ENCODE measurements around the gene ATF7IP.
A peak's percentile ranks its signal among the peaks of the same experiment; 100 is the strongest.
"Not testable (repeated sequence)": the region's sequence is repeated elsewhere in the genome, so short reads cannot be mapped to it uniquely, and the experiment has no call there.

The ATF7IP gene, protein sequence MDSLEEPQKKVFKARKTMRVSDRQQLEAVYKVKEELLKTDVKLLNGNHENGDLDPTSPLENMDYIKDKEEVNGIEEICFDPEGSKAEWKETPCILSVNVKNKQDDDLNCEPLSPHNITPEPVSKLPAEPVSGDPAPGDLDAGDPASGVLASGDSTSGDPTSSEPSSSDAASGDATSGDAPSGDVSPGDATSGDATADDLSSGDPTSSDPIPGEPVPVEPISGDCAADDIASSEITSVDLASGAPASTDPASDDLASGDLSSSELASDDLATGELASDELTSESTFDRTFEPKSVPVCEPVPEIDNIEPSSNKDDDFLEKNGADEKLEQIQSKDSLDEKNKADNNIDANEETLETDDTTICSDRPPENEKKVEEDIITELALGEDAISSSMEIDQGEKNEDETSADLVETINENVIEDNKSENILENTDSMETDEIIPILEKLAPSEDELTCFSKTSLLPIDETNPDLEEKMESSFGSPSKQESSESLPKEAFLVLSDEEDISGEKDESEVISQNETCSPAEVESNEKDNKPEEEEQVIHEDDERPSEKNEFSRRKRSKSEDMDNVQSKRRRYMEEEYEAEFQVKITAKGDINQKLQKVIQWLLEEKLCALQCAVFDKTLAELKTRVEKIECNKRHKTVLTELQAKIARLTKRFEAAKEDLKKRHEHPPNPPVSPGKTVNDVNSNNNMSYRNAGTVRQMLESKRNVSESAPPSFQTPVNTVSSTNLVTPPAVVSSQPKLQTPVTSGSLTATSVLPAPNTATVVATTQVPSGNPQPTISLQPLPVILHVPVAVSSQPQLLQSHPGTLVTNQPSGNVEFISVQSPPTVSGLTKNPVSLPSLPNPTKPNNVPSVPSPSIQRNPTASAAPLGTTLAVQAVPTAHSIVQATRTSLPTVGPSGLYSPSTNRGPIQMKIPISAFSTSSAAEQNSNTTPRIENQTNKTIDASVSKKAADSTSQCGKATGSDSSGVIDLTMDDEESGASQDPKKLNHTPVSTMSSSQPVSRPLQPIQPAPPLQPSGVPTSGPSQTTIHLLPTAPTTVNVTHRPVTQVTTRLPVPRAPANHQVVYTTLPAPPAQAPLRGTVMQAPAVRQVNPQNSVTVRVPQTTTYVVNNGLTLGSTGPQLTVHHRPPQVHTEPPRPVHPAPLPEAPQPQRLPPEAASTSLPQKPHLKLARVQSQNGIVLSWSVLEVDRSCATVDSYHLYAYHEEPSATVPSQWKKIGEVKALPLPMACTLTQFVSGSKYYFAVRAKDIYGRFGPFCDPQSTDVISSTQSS
- 241 to 320 (median 267) reads per million in 3 donors for total RNA-seq

DNA sequence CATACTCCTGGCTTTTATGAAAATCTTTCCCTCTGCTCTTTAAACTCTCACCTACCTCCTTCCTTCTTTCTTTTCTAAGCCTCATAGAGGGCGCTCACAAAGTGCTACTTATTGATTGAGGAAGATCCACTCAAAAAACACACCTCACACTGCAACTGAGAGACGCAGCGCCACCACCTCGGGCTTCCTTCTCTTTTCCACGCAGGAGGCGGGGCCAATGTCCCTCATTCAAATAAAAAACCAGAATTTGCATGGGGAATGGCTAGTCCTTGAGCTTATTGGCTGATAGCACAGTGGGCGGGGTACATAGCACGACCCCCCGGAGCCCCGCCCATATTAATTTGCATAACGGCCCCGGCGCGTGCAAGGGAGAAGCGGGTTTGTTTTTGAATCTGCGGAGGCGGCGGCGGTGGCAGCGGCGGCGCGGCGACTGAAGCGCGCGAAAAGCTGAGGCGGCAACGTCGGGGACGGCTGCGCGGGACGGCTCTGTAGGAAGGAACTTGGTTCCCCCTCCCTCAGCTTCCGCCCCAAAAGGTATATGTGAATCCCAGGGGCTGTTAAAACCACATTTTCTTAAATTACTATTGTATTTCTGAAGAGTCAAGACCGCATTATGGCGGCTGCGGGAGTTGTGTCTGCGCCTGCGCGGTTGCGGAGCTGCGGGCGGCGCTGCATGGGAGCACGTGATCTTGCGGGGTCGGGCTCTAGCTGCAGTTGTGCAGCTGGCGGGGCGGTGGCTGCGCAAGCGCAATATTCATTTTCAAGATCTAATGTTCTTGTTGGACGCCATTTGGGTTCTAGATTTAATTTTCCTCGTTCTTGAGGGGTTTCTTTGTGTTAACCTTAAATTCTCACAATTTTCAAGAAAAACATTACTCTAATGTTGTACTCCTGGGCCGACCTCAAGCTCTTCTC, at the start of gene ATF7IP:
ATF7IP (plus strand) TSS at position 389 of the 915 bp plus-strand sequence. CDS start 58,234 bp downstream, outside the sequence.
- Histone ChIP-seq H3K4me3 (ENCODE audit: insufficient read depth, low read depth, low read length, poor library complexity, severe bottlenecking) (peak within 1 kb of the TSS; percentile 62), H3K4me1 (ENCODE audit: control insufficient read depth, insufficient read depth, low read length, poor library complexity, severe bottlenecking) (peaks cover 8% of the 10 kb centered on the region), H3K27ac (ENCODE audit: insufficient read depth, low read length, poor library complexity, severe bottlenecking) (peak within 1 kb of the TSS; percentile 93), H3K9me3 (ENCODE audit: control insufficient read depth, low read length) (no peaks in the 10 kb centered on the region), H3K27me3 (replicated peaks; ENCODE audit: control insufficient read depth, insufficient read depth, low read length, poor library complexity, severe bottlenecking) (no peaks in the 10 kb centered on the region), H3K36me3 (ENCODE audit: control insufficient read depth, insufficient read depth, low read length) (no peaks in the 10 kb centered on the region)
- peak; percentile 92 to 94 (median 94) for DNase-seq

DNA sequence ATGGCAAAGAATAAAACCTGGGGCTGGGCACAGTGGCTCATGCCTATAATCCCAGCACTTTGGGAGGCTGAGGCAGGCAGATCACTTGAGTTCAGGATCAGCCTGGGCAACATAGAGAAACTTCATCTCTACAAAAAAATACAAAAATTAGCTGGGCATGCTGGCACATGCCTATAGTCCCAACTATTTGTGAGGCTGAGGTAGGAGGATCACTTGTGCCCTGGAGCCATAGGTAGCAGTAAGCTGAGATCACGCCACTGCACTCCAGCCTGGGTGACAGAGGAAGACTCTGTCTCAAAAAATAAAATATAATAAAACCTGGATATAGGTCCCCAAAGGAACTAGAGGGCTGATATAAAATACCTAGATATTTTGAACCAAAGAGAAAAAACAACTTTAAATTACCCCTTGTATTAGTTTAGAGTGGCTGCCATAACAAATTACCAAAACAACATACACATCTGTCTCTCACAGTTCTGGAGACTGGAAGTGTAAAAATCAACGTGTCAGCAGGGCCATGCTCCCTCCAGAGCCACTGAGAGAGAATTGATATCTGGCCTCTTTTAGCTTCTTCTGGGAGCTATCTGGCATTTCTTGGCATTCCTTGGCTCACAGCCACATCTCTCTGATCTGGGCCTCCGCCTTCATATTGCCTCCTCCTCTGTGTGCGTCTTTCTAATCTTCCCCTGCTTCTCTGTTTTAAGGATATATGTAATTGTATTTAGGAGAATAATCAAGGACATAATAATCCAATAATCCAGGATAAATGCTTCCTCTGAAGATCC, 47.9 kb upstream of the ATF7IP start:
- H3K4me1 ChIP-seq (ENCODE audit: control insufficient read depth, insufficient read depth, low read length, poor library complexity, severe bottlenecking): no peaks in the 10 kb centered on the region
- no peaks in the 10 kb centered on the region for H3K36me3 ChIP-seq (ENCODE audit: control insufficient read depth, insufficient read depth, low read length)
- H3K4me3 ChIP-seq (ENCODE audit: insufficient read depth, low read depth, low read length, poor library complexity, severe bottlenecking): no peak overlapping the region
- no peak for DNase-seq
- no peaks in the 10 kb centered on the region for H3K27me3 ChIP-seq (replicated peaks; ENCODE audit: control insufficient read depth, insufficient read depth, low read length, poor library complexity, severe bottlenecking)
- no peak overlapping the region for H3K27ac ChIP-seq (ENCODE audit: insufficient read depth, low read length, poor library complexity, severe bottlenecking)
- no peaks in the 10 kb centered on the region for H3K9me3 ChIP-seq (ENCODE audit: control insufficient read depth, low read length)

DNA sequence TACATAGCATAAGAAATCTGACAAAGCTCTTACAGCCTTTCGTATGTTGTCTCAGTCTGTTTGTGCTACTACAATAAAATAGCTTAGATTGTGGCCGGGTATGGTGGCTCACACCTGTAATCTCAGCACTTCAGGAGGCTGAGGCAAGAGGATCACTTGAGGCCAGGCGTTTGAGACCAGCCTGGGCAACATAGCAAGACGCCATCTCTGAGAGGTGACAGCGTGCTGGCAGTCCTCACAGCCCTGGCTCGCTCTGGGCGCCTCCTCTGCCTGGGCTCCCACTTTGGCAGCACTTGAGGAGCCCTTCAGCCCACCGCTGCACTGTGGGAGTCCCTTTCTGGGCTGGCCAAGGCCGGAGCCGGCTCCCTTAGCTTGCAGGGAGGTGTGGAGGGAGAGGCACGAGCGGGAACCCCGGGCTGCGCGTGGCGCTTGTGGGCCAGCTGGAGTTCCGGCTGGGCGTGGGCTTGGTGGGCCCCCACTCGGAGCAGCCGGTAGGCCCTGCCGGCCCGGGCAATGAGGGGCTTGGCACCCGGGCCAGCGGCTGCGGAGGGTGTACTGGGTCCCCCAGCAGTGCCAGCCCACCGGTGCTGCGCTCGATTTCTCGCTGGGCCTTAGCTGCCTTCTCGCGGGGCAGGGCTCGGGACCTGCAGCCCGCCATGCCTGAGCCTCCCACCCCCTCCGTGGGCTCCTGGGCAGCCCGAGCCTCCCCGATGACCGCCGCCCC, 45.6 kb upstream of the ATF7IP start:
- not testable (repeated sequence) for DNase-seq; H3K27ac ChIP-seq (ENCODE audit: insufficient read depth, low read length, poor library complexity, severe bottlenecking); H3K9me3 ChIP-seq (ENCODE audit: control insufficient read depth, low read length); H3K36me3 ChIP-seq (ENCODE audit: control insufficient read depth, insufficient read depth, low read length); H3K27me3 ChIP-seq (replicated peaks; ENCODE audit: control insufficient read depth, insufficient read depth, low read length, poor library complexity, severe bottlenecking); H3K4me3 ChIP-seq (ENCODE audit: insufficient read depth, low read depth, low read length, poor library complexity, severe bottlenecking); H3K4me1 ChIP-seq (ENCODE audit: control insufficient read depth, insufficient read depth, low read length, poor library complexity, severe bottlenecking)

DNA sequence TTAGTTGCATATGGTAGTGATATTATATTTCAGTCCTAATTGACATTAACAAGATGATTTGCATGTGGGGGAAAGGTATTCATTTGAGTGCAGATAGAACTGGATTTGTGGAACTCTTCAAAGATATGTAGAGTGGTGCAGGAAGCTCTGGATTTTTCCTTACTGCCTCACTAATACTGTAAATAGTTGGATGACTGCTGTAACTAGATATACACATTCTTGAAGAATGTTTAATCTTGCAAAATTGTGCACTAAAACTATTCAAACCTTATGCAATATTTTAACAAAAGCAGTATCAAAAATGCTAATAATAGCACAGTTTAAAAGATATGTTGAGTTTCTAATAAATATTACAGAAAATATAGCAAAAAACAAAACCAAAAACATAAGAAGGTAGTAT, 43.1 kb upstream of the ATF7IP start:
- Histone ChIP-seq H3K4me3 (ENCODE audit: insufficient read depth, low read depth, low read length, poor library complexity, severe bottlenecking) (no peak overlapping the region), H3K36me3 (ENCODE audit: control insufficient read depth, insufficient read depth, low read length) (no peaks in the 10 kb centered on the region), H3K27me3 (replicated peaks; ENCODE audit: control insufficient read depth, insufficient read depth, low read length, poor library complexity, severe bottlenecking) (no peaks in the 10 kb centered on the region), H3K9me3 (ENCODE audit: control insufficient read depth, low read length) (no peaks in the 10 kb centered on the region), H3K4me1 (ENCODE audit: control insufficient read depth, insufficient read depth, low read length, poor library complexity, severe bottlenecking) (no peaks in the 10 kb centered on the region), H3K27ac (ENCODE audit: insufficient read depth, low read length, poor library complexity, severe bottlenecking) (no peak overlapping the region)
- no peak for DNase-seq

DNA sequence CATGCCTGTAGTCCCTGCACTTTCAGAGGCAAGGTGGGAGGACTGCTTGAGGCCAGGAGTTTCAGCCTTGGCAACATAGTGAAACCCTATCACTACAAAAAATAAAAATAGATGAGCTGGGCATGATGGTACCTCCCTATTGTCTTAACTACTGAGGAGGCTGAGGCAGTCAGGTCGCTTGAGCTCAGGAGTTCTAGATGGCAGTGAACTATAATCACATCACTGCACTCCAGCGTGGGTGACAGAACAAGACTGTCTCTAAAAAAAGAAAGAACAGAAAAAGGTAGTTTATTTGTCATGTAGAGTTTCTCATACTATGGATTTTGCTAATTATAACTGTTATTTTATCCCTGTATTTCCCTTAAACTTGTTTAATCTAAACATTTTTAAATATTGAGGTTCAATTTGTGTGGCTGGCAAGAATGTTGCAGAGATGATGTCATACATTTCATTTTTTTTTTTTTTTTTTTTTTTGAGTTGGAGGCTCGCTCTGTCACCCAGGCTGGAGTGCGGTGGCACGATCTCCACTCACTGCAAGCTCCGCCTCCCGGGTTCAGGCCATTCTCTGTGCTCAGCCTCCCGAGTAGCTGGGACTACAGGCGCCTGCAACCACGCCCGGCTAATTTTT, 39.7 kb upstream of the ATF7IP start:
- Histone ChIP-seq H3K36me3 (ENCODE audit: control insufficient read depth, insufficient read depth, low read length) (no peaks in the 10 kb centered on the region), H3K27ac (ENCODE audit: insufficient read depth, low read length, poor library complexity, severe bottlenecking) (no peak overlapping the region), H3K9me3 (ENCODE audit: control insufficient read depth, low read length) (no peaks in the 10 kb centered on the region), H3K4me3 (ENCODE audit: insufficient read depth, low read depth, low read length, poor library complexity, severe bottlenecking) (no peak overlapping the region), H3K4me1 (ENCODE audit: control insufficient read depth, insufficient read depth, low read length, poor library complexity, severe bottlenecking) (no peaks in the 10 kb centered on the region), H3K27me3 (replicated peaks; ENCODE audit: control insufficient read depth, insufficient read depth, low read length, poor library complexity, severe bottlenecking) (no peaks in the 10 kb centered on the region)
- no peak for DNase-seq

DNA sequence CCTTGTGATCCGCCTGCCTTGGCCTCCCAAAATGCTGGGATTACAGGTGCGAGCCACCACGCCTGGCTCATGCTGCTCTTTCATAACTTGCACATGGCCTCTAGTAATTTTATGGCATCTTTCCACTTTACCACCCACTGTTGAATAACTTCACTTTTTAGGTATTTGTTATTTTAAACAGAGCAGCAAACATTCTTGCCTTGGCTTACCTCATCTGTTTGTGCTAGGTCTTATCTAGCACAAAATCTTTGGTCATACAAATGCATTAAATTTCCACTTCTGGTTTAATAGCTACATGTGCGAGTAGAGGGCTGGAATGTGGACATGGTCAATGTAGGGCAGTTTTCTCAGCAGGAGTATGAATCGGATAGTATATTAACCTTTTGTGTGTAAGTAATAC, 38.8 kb upstream of the ATF7IP start:
- no peaks in the 10 kb centered on the region for H3K36me3 ChIP-seq (ENCODE audit: control insufficient read depth, insufficient read depth, low read length)
- DNase-seq: no peak
- H3K4me3 ChIP-seq (ENCODE audit: insufficient read depth, low read depth, low read length, poor library complexity, severe bottlenecking): no peak overlapping the region
- H3K27me3 ChIP-seq (replicated peaks; ENCODE audit: control insufficient read depth, insufficient read depth, low read length, poor library complexity, severe bottlenecking): no peaks in the 10 kb centered on the region
- H3K9me3 ChIP-seq (ENCODE audit: control insufficient read depth, low read length): no peaks in the 10 kb centered on the region
- H3K4me1 ChIP-seq (ENCODE audit: control insufficient read depth, insufficient read depth, low read length, poor library complexity, severe bottlenecking): no peaks in the 10 kb centered on the region
- no peak overlapping the region for H3K27ac ChIP-seq (ENCODE audit: insufficient read depth, low read length, poor library complexity, severe bottlenecking)

DNA sequence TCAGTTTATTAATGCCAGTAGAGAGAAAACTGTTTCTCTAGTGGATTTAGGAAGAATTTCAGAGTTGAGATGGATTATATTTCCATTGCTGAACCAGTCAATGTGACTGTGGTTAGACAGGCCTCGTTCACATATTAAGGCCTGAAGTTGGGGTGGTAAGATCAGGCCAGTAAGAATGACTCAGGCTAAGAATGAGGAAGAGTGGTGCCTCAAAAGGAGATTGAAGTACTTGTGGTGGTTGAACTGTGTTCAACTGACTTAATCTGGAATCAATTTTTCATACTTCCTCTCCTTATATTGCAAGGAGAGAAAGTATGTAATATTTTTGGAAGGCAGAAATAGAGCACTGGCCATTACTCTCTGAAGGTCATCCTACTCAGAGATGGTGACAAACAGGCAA, 37.8 kb upstream of the ATF7IP start:
- H3K27me3 ChIP-seq (replicated peaks; ENCODE audit: control insufficient read depth, insufficient read depth, low read length, poor library complexity, severe bottlenecking): no peaks in the 10 kb centered on the region
- no peaks in the 10 kb centered on the region for H3K36me3 ChIP-seq (ENCODE audit: control insufficient read depth, insufficient read depth, low read length)
- H3K27ac ChIP-seq (ENCODE audit: insufficient read depth, low read length, poor library complexity, severe bottlenecking): no peak overlapping the region
- no peaks in the 10 kb centered on the region for H3K9me3 ChIP-seq (ENCODE audit: control insufficient read depth, low read length)
- no peak overlapping the region for H3K4me3 ChIP-seq (ENCODE audit: insufficient read depth, low read depth, low read length, poor library complexity, severe bottlenecking)
- no peaks in the 10 kb centered on the region for H3K4me1 ChIP-seq (ENCODE audit: control insufficient read depth, insufficient read depth, low read length, poor library complexity, severe bottlenecking)
- no peak for DNase-seq

DNA sequence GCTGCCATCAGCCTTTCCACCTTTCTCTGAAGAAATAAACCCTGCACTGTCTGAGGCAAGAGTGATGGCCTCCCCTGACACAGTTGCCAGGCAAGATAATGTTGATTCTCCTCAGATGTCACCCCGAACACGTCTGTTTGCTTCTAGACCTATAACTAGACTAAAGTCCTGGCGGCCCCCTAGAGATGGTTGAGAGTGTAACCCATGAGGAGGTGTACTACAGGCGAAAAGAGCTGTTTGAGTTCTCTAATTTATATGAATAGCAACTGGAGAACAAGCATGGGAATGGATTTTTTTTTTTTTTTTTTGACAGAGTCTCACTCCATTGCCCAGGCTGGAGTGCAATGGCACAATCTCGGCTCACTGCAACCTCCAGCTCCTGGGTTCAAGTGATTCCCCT, 33.0 kb upstream of the ATF7IP start:
- no peak for DNase-seq
- no peak overlapping the region for H3K27ac ChIP-seq (ENCODE audit: insufficient read depth, low read length, poor library complexity, severe bottlenecking)
- no peaks in the 10 kb centered on the region for H3K4me1 ChIP-seq (ENCODE audit: control insufficient read depth, insufficient read depth, low read length, poor library complexity, severe bottlenecking)
- no peak overlapping the region for H3K4me3 ChIP-seq (ENCODE audit: insufficient read depth, low read depth, low read length, poor library complexity, severe bottlenecking)
- H3K27me3 ChIP-seq (replicated peaks; ENCODE audit: control insufficient read depth, insufficient read depth, low read length, poor library complexity, severe bottlenecking): no peaks in the 10 kb centered on the region
- H3K9me3 ChIP-seq (ENCODE audit: control insufficient read depth, low read length): no peaks in the 10 kb centered on the region
- no peaks in the 10 kb centered on the region for H3K36me3 ChIP-seq (ENCODE audit: control insufficient read depth, insufficient read depth, low read length)

All from effector memory CD4-positive, alpha-beta T cell (primary cell).